Thoracic aorta (tissue), 2 donors: ENCODE measurements around the gene KRTAP10-12. TPM values are rescaled to one million over a fixed set of nuclear protein-coding genes. Genes with fewer than 3 reads are reported as not detected.
"Not testable (repeated sequence)": the region's sequence is repeated elsewhere in the genome, so short reads cannot be mapped to it uniquely, and the experiment has no call there.

ENCODE experiments used
- ATAC-seq: fragments of 150-250 bp; one replicate; pipeline ENCODE4 v1.8.0; 2017; ENCODE audit warnings: low read depth; ENCODE audit not compliant: insufficient number of reproducible peaks, low FRiP score
- DNase-seq: peaks from one replicate; pipeline ENCODE4 v3.0.0-alpha.2; 2020; ENCODE audit warnings: low spot score
- H3K27ac ChIP-seq, 2 donors: fragments of 200-600 bp; sonication (generic); 1 replicate in 1 of 2; 2 replicates in 1 of 2; pipeline ENCODE4 v1.5.1; 2016; ENCODE audit warnings: mild to moderate bottlenecking in 2 of 2, moderate library complexity in 2 of 2
- H3K27me3 ChIP-seq: fragments of 200-600 bp; sonication (generic); replicated peaks from 2 replicates; pipeline ENCODE4 v1.6.0; 2016; ENCODE audit warnings: mild to moderate bottlenecking; ENCODE audit not compliant: insufficient read depth
- H3K36me3 ChIP-seq: fragments of 200-600 bp; sonication (generic); one replicate; pipeline ENCODE4 v1.5.1; 2016
- H3K4me1 ChIP-seq, 2 donors: fragments of 200-600 bp; sonication (generic); 1 replicate in 1 of 2; 2 replicates in 1 of 2; pipeline versions ENCODE4 v1.5.1 to v1.6.0; 2016; ENCODE audit warnings: low read depth in 2 of 2, mild to moderate bottlenecking in 1 of 2; ENCODE audit not compliant: control insufficient read depth in 1 of 2
- H3K4me3 ChIP-seq: fragments of 200-600 bp; sonication (generic); 2 replicates; pipeline ENCODE4 v1.5.1; 2016; ENCODE audit warnings: mild to moderate bottlenecking
- H3K9me3 ChIP-seq: fragments of 200-600 bp; sonication (generic); 2 replicates; pipeline ENCODE4 v1.5.1; 2016
- total RNA-seq, 2 donors: library from RNA; depleted of rRNA; stranded (reverse); fragments of >200 nt; gene quantifications; one replicate each; pipeline versions ENCODE4 v1.1.0 to v1.2.3, GENCODE V29; 2016
- TF ChIP-seq, protein P1 (sequence below): fragments of 200-600 bp; sonication (generic); IDR thresholded peaks from one replicate; pipeline ENCODE4 v1.5.1; 2019; ENCODE audit warnings: antibody characterized with exemption

The KRTAP10-12 gene
- total RNA-seq, 2 donors from 2014 or later: not detected

DNA sequence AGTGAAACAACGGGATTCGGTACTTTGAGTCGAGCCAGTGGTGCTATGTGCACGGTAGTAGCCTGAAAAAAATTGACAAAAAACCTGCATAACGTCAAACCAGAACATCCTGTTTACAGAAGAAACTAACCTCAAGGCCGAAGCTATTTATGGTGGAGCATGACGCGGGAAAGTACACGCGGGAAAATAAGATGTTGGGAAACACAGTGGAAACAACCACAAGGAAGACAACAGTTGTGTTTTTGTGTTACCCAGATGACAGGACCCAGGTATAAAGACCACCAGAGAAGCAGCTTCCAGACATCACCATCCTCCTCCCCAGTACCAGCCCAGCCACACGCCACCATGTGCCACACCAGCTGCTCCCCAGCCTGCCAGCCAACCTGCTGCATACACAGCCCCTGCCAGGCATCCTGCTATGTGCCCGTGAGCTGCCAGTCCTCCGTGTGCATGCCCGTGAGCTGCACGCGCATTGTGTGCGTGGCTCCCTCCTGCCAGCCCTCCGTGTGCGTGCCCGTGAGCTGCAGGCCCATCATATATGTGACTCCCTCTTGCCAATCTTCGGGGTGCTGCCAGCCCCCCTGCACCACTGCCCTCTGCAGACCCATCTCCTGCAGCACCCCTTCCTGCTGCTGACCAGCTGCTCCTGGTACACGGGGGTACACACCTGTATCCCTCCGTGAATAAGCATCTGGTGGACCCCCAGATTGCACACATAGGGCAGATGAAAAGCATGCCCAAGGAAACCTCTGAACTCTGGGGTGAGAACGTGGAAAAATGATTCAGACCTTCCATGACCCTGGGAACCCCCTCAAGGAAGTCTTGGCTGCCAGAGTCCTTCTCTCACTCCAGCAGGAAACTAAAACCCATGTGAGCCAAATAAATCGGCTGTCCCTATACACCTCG is 39.1 kb upstream of the KRTAP10-12 start, which contains the start of gene KRTAP12-3:
TSS of gene KRTAP12-3 (plus strand) at position 298 of the 906 bp plus-strand sequence. CDS start at position 346, 48 bp downstream.
- ATAC-seq (no peak), DNase-seq (no peak)
- peaks cover 3% of the 10 kb centered on the region for H3K9me3 ChIP-seq
- no peaks in the 10 kb centered on the region for H3K4me1 ChIP-seq
- TF ChIP-seq, protein P1, sequence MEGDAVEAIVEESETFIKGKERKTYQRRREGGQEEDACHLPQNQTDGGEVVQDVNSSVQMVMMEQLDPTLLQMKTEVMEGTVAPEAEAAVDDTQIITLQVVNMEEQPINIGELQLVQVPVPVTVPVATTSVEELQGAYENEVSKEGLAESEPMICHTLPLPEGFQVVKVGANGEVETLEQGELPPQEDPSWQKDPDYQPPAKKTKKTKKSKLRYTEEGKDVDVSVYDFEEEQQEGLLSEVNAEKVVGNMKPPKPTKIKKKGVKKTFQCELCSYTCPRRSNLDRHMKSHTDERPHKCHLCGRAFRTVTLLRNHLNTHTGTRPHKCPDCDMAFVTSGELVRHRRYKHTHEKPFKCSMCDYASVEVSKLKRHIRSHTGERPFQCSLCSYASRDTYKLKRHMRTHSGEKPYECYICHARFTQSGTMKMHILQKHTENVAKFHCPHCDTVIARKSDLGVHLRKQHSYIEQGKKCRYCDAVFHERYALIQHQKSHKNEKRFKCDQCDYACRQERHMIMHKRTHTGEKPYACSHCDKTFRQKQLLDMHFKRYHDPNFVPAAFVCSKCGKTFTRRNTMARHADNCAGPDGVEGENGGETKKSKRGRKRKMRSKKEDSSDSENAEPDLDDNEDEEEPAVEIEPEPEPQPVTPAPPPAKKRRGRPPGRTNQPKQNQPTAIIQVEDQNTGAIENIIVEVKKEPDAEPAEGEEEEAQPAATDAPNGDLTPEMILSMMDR: no peak
- no peak within 1 kb of the TSS for H3K27ac ChIP-seq
- no peaks in the 10 kb centered on the region for H3K27me3 ChIP-seq
- H3K36me3 ChIP-seq: no peaks in the 10 kb centered on the region
- H3K4me3 ChIP-seq: no peak within 1 kb of the TSS

DNA sequence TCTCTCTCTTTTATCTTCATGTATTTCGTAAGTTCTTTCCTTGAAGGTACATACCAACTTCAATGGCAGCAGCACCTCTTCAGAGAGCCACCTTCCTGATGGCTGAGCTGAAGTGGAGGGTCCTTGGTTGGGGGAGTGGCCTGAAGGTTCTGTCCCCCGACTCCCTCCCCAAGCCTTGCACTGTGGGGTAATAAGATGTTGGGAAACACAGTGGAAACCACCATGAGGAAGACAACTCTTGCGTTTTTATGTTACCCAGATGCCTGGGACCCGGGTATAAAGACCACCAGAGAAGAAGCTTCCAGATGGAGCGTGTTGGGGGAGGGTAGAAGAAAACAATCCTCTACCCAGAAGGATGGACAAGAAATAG is 38.4 kb upstream of the KRTAP10-12 start:
- H3K27me3 ChIP-seq: no peaks in the 10 kb centered on the region
- H3K27ac ChIP-seq: no peak overlapping the region
- no peaks in the 10 kb centered on the region for H3K36me3 ChIP-seq
- H3K4me1 ChIP-seq: no peaks in the 10 kb centered on the region
- H3K4me3 ChIP-seq: no peak overlapping the region
- DNase-seq (no peak), ATAC-seq (no peak)
- TF ChIP-seq, protein P1: no peak
- peaks cover 3% of the 10 kb centered on the region for H3K9me3 ChIP-seq

DNA sequence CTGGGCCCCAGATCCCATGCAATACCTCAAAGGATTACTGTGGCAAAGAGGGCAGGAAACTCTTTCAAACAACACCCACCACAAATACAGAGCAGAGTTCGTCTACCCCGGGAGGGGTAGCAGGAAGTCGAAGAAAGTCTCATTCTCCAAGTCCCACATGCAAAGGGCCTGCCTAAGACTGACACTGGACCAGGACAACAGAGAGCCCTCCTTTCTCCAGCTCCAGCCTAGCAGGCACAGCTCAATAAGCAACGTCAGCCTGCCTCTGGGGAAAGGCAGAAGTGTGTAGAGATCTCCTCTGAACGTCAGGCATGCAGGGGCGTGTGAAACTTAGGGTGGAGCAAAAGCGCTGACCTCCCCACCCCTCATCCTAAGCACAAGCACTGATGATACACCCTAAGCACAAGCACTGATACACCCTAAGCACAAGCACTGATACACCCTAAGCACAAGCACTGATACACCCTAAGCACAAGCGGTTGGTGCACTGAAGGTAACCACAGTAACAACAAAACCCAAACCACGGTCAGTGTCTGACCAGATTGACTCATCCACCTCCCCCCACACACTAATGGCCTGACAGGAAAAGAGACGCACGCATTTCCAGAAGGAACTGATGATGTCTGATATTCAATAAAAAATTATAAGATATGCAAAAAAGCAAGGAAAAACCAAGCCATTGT is 37.9 kb upstream of the KRTAP10-12 start:
- Histone ChIP-seq H3K36me3 (no peaks in the 10 kb centered on the region), H3K27ac (no peak overlapping the region), H3K27me3 (no peaks in the 10 kb centered on the region), H3K4me1 (no peaks in the 10 kb centered on the region), H3K9me3 (peaks cover 3% of the 10 kb centered on the region), H3K4me3 (no peak overlapping the region)
- ATAC-seq (no peak), DNase-seq (no peak)
- TF ChIP-seq, protein P1: no peak

DNA sequence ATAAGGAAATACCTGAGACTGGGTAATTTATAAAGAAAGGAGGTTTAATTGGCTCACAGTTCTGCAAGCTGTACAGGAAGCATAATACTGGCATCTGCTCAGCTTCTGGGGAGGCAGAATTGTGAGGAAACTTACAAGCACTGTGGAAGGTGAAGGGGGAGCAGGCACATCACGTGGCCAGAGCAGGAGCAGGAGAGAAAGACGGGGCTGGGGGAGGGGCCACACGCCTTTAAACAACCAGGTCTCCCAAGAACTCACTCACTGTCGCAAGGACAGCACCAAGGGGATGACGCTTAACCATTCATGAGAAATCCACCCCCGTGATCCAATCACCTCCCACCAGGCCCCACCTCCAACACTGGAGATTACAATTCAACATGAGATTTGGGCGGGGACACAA is 35.4 kb upstream of the KRTAP10-12 start:
- DNase-seq, H3K27ac ChIP-seq, ATAC-seq, H3K9me3 ChIP-seq, H3K27me3 ChIP-seq, H3K4me3 ChIP-seq, H3K36me3 ChIP-seq, H3K4me1 ChIP-seq: not testable (repeated sequence)

DNA sequence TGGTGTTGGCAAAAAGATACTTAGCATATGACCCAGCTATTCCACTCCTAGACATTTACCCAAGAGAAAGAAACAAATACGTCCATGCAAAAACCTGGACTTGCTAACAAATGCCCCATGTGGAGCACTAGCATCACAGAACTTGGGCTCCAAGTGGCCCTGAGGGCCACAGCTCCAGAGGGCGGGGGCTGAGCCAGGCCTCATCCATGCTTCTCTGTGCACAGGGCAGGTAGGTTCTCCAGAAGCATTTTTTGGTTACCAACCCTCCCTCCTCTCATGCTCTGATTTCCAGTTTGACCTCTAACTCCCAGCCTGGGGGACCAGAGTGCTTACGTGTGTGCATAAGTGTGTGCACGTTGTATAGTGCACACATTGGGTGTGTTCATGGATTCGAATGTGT is 32.3 kb upstream of the KRTAP10-12 start:
- Histone ChIP-seq H3K9me3 (no peaks in the 10 kb centered on the region), H3K27me3 (no peaks in the 10 kb centered on the region), H3K36me3 (no peaks in the 10 kb centered on the region), H3K4me1 (no peaks in the 10 kb centered on the region), H3K27ac (no peak overlapping the region), H3K4me3 (no peak overlapping the region)
- ATAC-seq: no peak
- TF ChIP-seq, protein P1: no peak
- DNase-seq: no peak
